HCT116 (cell line): Measurements from ENCODE around the gene FTO. TPM values are rescaled to one million over a fixed set of nuclear protein-coding genes. Genes with fewer than 3 reads are reported as not detected.

Experiments used
- ATAC-seq: fragments of 200-7000 bp; cut with Tn5 transposase; 2 replicates; pipeline ENCODE4 v1.9.1; 2020; ENCODE audit warnings: mild to moderate bottlenecking, moderate library complexity
- BruUV-seq: library from RNA; stranded (reverse); fragments of 400-500 nt; replicated peaks from 2 replicates; lab custom pipeline; 2021; lab: Mats Ljungman, UMichigan
- CTCF ChIA-PET: fragments of 300-600 bp; sonication (Branson Sonifier 250); formaldehyde crosslinking; loops from one replicate; lab custom pipeline; 2021; ENCODE audit warnings: antibody characterized with exemption; lab: Charles Lee
- POLR2A ChIA-PET: fragments of 300-600, 350-600 bp; sonication (Branson Sonifier 250); formaldehyde crosslinking; loops from one replicate; lab custom pipeline; 2021; ENCODE audit warnings: antibody characterized with exemption; lab: Charles Lee
- RAD21 ChIA-PET, 2 experiments: fragments of 300-600 bp; sonication (Branson Sonifier 250); formaldehyde crosslinking; loops; one replicate each; lab custom pipeline; 2023; ENCODE audit warnings: low total read pairs in 2 of 2; ENCODE audit not compliant: uncharacterized antibody in 2 of 2, unreplicated experiment in 2 of 2, low non-redundant PET in 1 of 2; lab: Charles Lee
- DNase-seq: peaks from one replicate; pipeline ENCODE4 v3.0.0-alpha.2; 2010; ENCODE audit warnings: low read depth, low spot score
- H2AFZ ChIP-seq: fragments of 200-600 bp; shearing (Covaris generic), sonication (generic); 2 replicates; pipeline ENCODE4 v1.6.1; 2017; ENCODE audit warnings: low read depth, mixed run types, mixed read lengths, antibody characterized with exemption, low read length; ENCODE audit not compliant: poor library complexity, severe bottlenecking
- H3K27ac ChIP-seq: 2 replicates; pipeline ENCODE4 v1.5.1; 2012; ENCODE audit warnings: low read depth, low read length
- H3K27me3 ChIP-seq: fragments of 200-600 bp; sonication (generic); 2 replicates; pipeline ENCODE4 v1.6.1; 2016; ENCODE audit warnings: mixed run types, low read length, mixed read lengths; ENCODE audit not compliant: insufficient read depth
- H3K36me3 ChIP-seq, 2 experiments: fragments of 200-500 bp in 1 of 2; fragments of 200-600 bp in 1 of 2; sonication (Bioruptor generic) in 1 of 2; sonication (generic) in 1 of 2; 2 replicates each; pipeline versions ENCODE4 v1.5.1 to v1.6.1; 2014 to 2016; ENCODE audit warnings: low read length in 2 of 2, inconsistent platforms in 1 of 2, mixed read lengths in 1 of 2, mixed run types in 1 of 2; ENCODE audit not compliant: insufficient read depth in 2 of 2, control insufficient read depth in 1 of 2
- H3K4me1 ChIP-seq, 2 experiments: fragments of 200-600 bp in 1 of 2; sonication (generic) in 1 of 2; 2 replicates each; pipeline versions ENCODE4 v1.5.1 to v1.6.1; 2012 to 2017; ENCODE audit warnings: low read length in 2 of 2, inconsistent platforms in 1 of 2, mild to moderate bottlenecking in 1 of 2, mixed read lengths in 1 of 2, mixed run types in 1 of 2, moderate library complexity in 1 of 2; ENCODE audit not compliant: insufficient read depth in 2 of 2, control insufficient read depth in 1 of 2
- H3K4me2 ChIP-seq: fragments of 200-600 bp; sonication (generic); 2 replicates; pipeline ENCODE4 v1.6.1; 2017; ENCODE audit warnings: mixed run types, low read length, mixed read lengths
- H3K4me3 ChIP-seq, 2 experiments: fragments of 200-600 bp in 1 of 2; sonication (generic) in 1 of 2; replicated peaks in 1 of 2; 2 replicates each; pipeline ENCODE4 v1.5.1; 2011 to 2016; ENCODE audit warnings: low read length in 2 of 2, control low read depth in 1 of 2, low read depth in 1 of 2, mild to moderate bottlenecking in 1 of 2, mixed read lengths in 1 of 2, mixed run types in 1 of 2
- H3K79me2 ChIP-seq: fragments of 200-600 bp; sonication (generic); 2 replicates; pipeline ENCODE4 v1.6.1; 2017; ENCODE audit warnings: mild to moderate bottlenecking, mixed run types, low read length, moderate library complexity, mixed read lengths; ENCODE audit not compliant: insufficient read depth
- H3K9ac ChIP-seq: fragments of 200-600 bp; sonication (generic); 2 replicates; pipeline ENCODE4 v1.6.1; 2016; ENCODE audit warnings: low read length, mixed read lengths
- H3K9me2 ChIP-seq: fragments of 200-600 bp; sonication (generic), shearing (Covaris generic); 2 replicates; pipeline ENCODE4 v1.6.1; 2017; ENCODE audit warnings: mixed run types, mild to moderate bottlenecking, moderate library complexity; ENCODE audit not compliant: insufficient read depth
- H3K9me3 ChIP-seq, 2 experiments: fragments of 200-500 bp in 1 of 2; fragments of 200-600 bp in 1 of 2; sonication (Bioruptor generic) in 1 of 2; sonication (generic) in 1 of 2; 2 replicates each; pipeline ENCODE4 v1.6.1; 2014 to 2017; ENCODE audit warnings: low read length in 2 of 2, mixed read lengths in 2 of 2, inconsistent platforms in 1 of 2, low read depth in 1 of 2, mild to moderate bottlenecking in 1 of 2, mixed run types in 1 of 2, moderate library complexity in 1 of 2; ENCODE audit not compliant: control insufficient read depth in 1 of 2, insufficient read depth in 1 of 2
- H4K20me1 ChIP-seq: fragments of 200-600 bp; sonication (generic), shearing (Covaris generic); 2 replicates; pipeline ENCODE4 v1.6.1; 2017; ENCODE audit warnings: mixed run types, mild to moderate bottlenecking, moderate library complexity; ENCODE audit not compliant: insufficient read depth
- CEBPB ChIP-seq: IDR thresholded peaks from 2 replicates; pipeline ENCODE4 v1.6.1; 2012; ENCODE audit warnings: low read depth
- CTCF ChIP-seq, 3 experiments: fragments of 200-600 bp in 1 of 3; sonication (generic) in 1 of 3; IDR thresholded peaks in 2 of 3; conservative IDR thresholded peaks in 1 of 3; 2 replicates each; pipeline ENCODE4 v1.5.1; 2012 to 2017; ENCODE audit warnings: low read depth in 2 of 3, low read length in 2 of 3, antibody characterized with exemption in 1 of 3, borderline replicate concordance in 1 of 3, control low read depth in 1 of 3, mild to moderate bottlenecking in 1 of 3, mixed read lengths in 1 of 3, mixed run types in 1 of 3, moderate library complexity in 1 of 3; ENCODE audit not compliant: insufficient read depth in 1 of 3
- EGR1 ChIP-seq: IDR thresholded peaks from 2 replicates; pipeline ENCODE4 v1.6.1; 2012; ENCODE audit warnings: low read depth
- FOSL1 ChIP-seq: IDR thresholded peaks from 2 replicates; pipeline ENCODE4 v1.6.1; 2012; ENCODE audit warnings: low read depth
- POLR2AphosphoS5 ChIP-seq: IDR thresholded peaks from 2 replicates; pipeline ENCODE4 v1.6.1; 2011; ENCODE audit warnings: mild to moderate bottlenecking, low read depth, low read length, moderate library complexity
- RAD21 ChIP-seq: IDR thresholded peaks from 2 replicates; pipeline ENCODE4 v1.6.1; 2012; ENCODE audit warnings: low read depth, mild to moderate bottlenecking
- REST ChIP-seq: IDR thresholded peaks from 2 replicates; pipeline ENCODE4 v1.6.1; 2012; ENCODE audit warnings: low read depth
- SP1 ChIP-seq: IDR thresholded peaks from 2 replicates; pipeline ENCODE4 v1.6.1; 2012; ENCODE audit warnings: low read depth
- TCF7L2 ChIP-seq: IDR thresholded peaks from 2 replicates; pipeline ENCODE4 v1.7.0; 2011; ENCODE audit warnings: borderline replicate concordance, inconsistent platforms; ENCODE audit not compliant: insufficient read depth, insufficient read length; ENCODE audit errors: extremely low read depth
- YY1 ChIP-seq: IDR thresholded peaks from 2 replicates; pipeline ENCODE4 v1.6.1; 2011; ENCODE audit warnings: low read length, low read depth, moderate library complexity, mild to moderate bottlenecking; ENCODE audit not compliant: insufficient replicate concordance; ENCODE audit errors: extremely low read depth
- ZFX ChIP-seq: fragments of 450-650 bp; IDR thresholded peaks from 2 replicates; pipeline ENCODE4 v1.6.1; 2017
- intact Hi-C: fragments of 100-400 bp; cut with micrococcal nuclease; formaldehyde crosslinking; loops from 2 replicates; pipeline ENCODE4 v1.10.0; 2022
- total RNA-seq: library from RNA; stranded (reverse); gene quantifications from one replicate; pipeline ENCODE4 v1.2.1, GENCODE V29; 2021; ENCODE audit not compliant: unreplicated experiment

FTO gene
- total RNA-seq, 1 experiment from 2014 or later, result 55.2 TPM

- CTCF ChIA-PET, result no interaction called here
Observed at GRCh38 chr16:54110016-54110981, 406.3 kb downstream of the FTO start.

More at GRCh38 chr16:54110016-54110981, 406.3 kb downstream of the FTO start:
- H3K79me2 ChIP-seq, result no peaks in the 10 kb centered on the region
- no peak overlapping the region for H3K27ac ChIP-seq
- ATAC-seq (no peak), DNase-seq (no peak)
- H4K20me1 ChIP-seq, result no peaks in the 10 kb centered on the region; the same call in 1 of the 2 replicates
- H3K27me3 ChIP-seq, result no peaks in the 10 kb centered on the region
- no peaks in the 10 kb centered on the region for H3K9me2 ChIP-seq
- H3K4me2 ChIP-seq, result no peak overlapping the region
- no peaks in the 10 kb centered on the region for H3K4me1 ChIP-seq
- intact Hi-C loops, result no loop called here
- no peak overlapping the region for H3K9ac ChIP-seq
- TF ChIP-seq TCF7L2 (no peak), YY1 (no peak), EGR1 (no peak), ZFX (no peak), POLR2AphosphoS5 (no peak), RAD21 (no peak), CEBPB (no peak), REST (no peak), FOSL1 (no peak), SP1 (no peak), CTCF (IDR thresholded peaks at IDR 0.05 in 2 of 3, conservative IDR thresholded peaks at IDR 0.05 in 1 of 3; ENCODE audit: borderline replicate concordance in 1 of 3, insufficient read depth in 1 of 3, low read depth in 2 of 3, low read length in 2 of 3) (no peak)
- TF ChIP-seq, all 23 proteins: peak for 0
- Histone ChIP-seq H2AFZ (no peak overlapping the region), H3K9me3 (no peaks in the 10 kb centered on the region), H3K36me3 (no peaks in the 10 kb centered on the region; a peak in 1 of 4 replicates), H3K4me3 (no peak overlapping the region)
- ChIA-PET RAD21 (no interaction called here), POLR2A (no interaction called here)
- BruUV-seq, result no TSS peak
